ENCODE measurements around the gene NIPAL4. TPM values are rescaled to one million over a fixed set of nuclear protein-coding genes. Genes with fewer than 3 reads are reported as not detected.

Gene NIPAL4
- total RNA-seq, 1 experiment from 2014 or later = not detected

DNA sequence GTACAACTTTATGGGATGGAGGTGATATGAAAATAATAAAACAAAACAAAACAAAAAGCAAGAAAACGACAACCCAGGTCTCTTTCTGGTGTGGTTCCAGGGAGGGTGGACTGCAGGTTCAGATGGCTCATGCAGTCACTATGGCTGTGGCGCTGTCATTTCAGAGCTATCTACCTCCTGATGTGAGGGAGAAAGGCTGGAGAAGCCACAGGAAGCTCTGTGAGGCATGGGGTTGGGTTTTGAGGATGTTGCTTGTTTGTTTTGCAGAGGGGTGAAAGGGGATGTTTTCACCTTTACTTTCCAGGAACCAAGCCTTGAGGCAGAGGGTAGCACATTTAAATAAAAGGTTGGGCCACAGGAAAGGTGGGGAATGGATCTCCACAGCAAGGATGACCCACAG is 18.7 kb downstream of the NIPAL4 start:
- TF ChIP-seq POLR2AphosphoS5 (IDR thresholded peaks at IDR 0.05; ENCODE audit: low read depth, low read length) (no peak), TCF7L2 (IDR thresholded peaks at IDR 0.05; ENCODE audit: low read depth, low read length) (no peak)
- TF ChIP-seq, protein P1, sequence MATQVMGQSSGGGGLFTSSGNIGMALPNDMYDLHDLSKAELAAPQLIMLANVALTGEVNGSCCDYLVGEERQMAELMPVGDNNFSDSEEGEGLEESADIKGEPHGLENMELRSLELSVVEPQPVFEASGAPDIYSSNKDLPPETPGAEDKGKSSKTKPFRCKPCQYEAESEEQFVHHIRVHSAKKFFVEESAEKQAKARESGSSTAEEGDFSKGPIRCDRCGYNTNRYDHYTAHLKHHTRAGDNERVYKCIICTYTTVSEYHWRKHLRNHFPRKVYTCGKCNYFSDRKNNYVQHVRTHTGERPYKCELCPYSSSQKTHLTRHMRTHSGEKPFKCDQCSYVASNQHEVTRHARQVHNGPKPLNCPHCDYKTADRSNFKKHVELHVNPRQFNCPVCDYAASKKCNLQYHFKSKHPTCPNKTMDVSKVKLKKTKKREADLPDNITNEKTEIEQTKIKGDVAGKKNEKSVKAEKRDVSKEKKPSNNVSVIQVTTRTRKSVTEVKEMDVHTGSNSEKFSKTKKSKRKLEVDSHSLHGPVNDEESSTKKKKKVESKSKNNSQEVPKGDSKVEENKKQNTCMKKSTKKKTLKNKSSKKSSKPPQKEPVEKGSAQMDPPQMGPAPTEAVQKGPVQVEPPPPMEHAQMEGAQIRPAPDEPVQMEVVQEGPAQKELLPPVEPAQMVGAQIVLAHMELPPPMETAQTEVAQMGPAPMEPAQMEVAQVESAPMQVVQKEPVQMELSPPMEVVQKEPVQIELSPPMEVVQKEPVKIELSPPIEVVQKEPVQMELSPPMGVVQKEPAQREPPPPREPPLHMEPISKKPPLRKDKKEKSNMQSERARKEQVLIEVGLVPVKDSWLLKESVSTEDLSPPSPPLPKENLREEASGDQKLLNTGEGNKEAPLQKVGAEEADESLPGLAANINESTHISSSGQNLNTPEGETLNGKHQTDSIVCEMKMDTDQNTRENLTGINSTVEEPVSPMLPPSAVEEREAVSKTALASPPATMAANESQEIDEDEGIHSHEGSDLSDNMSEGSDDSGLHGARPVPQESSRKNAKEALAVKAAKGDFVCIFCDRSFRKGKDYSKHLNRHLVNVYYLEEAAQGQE (IDR thresholded peaks at IDR 0.05; ENCODE audit: insufficient read depth in 1 of 2, low read depth in 2 of 2, low read length in 1 of 2) = no peak
- CTCF ChIA-PET = no interaction called here
- DNase-seq (ENCODE audit: low read depth, low spot score) = no peak
- in situ Hi-C loops (cut with HindIII; ENCODE audit: low pct_unique_long_range_greater_than_20kb, low sequenced_read_pairs) (no loop called here), intact Hi-C loops (cut with micrococcal nuclease; ENCODE audit: unreplicated experiment) (loop anchor here (5.0 kb wide), 1 partner anchor 136 kb away; no protein-coding TSS in a partner anchor)
- Histone ChIP-seq H3K9me3 (ENCODE audit: control insufficient read depth, insufficient read depth, low read depth, low read length) (no peaks in the 10 kb centered on the region), H3K4me1 (ENCODE audit: control insufficient read depth, insufficient read depth, low read length) (no peaks in the 10 kb centered on the region), H3K4me3 (ENCODE audit: low read depth in 2 of 2, low read length in 2 of 2) (no peak overlapping the region), H3K36me3 (ENCODE audit: control insufficient read depth, insufficient read depth, low read length) (no peaks in the 10 kb centered on the region), H3K27me3 (ENCODE audit: control insufficient read depth, insufficient read depth, low read length) (no peaks in the 10 kb centered on the region), H3K27ac (ENCODE audit: low read length) (no peak overlapping the region)
- no TSS peak for BruUV-seq (replicated peaks)
- no peak for ATAC-seq
- POLR2A ChIA-PET = no interaction called here

DNA sequence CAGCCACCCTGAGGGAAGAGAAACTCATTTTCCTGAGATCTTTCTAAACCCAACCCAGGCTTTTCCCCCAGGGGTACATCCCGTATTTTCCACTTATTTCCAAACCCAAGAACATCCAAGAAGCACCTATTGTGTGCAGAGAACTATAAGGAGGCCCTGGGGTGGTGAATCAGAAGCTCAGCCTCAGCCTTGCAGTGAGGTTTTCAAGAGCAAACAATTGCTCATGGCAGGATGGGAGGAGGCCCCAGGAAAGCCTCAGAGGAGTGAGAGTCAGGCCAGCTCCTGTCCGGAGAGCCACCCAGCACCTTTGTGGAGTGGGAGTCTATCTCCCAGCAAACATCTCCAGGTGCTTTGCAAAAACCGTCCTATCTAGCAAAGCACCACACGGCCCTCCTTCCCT is 19.2 kb downstream of the NIPAL4 start:
- in situ Hi-C loops (cut with HindIII; ENCODE audit: low pct_unique_long_range_greater_than_20kb, low sequenced_read_pairs) (no loop called here), intact Hi-C loops (cut with micrococcal nuclease; ENCODE audit: unreplicated experiment) (loop anchor here (5.0 kb wide), 1 partner anchor 137 kb away; no protein-coding TSS in a partner anchor)
- TF ChIP-seq, protein P2, sequence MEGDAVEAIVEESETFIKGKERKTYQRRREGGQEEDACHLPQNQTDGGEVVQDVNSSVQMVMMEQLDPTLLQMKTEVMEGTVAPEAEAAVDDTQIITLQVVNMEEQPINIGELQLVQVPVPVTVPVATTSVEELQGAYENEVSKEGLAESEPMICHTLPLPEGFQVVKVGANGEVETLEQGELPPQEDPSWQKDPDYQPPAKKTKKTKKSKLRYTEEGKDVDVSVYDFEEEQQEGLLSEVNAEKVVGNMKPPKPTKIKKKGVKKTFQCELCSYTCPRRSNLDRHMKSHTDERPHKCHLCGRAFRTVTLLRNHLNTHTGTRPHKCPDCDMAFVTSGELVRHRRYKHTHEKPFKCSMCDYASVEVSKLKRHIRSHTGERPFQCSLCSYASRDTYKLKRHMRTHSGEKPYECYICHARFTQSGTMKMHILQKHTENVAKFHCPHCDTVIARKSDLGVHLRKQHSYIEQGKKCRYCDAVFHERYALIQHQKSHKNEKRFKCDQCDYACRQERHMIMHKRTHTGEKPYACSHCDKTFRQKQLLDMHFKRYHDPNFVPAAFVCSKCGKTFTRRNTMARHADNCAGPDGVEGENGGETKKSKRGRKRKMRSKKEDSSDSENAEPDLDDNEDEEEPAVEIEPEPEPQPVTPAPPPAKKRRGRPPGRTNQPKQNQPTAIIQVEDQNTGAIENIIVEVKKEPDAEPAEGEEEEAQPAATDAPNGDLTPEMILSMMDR (IDR thresholded peaks at IDR 0.05) = no peak
- no peak for TF ChIP-seq SIN3A (IDR thresholded peaks at IDR 0.05; ENCODE audit: borderline replicate concordance, insufficient read depth, low read depth, low read length)
- no peak for TF ChIP-seq TCF7L2 (IDR thresholded peaks at IDR 0.05; ENCODE audit: low read depth, low read length)
- TF ChIP-seq, protein P1 (IDR thresholded peaks at IDR 0.05; ENCODE audit: insufficient read depth in 1 of 2, low read depth in 2 of 2, low read length in 1 of 2) = no peak
- TF ChIP-seq POLR2AphosphoS5 (IDR thresholded peaks at IDR 0.05; ENCODE audit: low read depth, low read length) = no peak
- Histone ChIP-seq H3K36me3 (ENCODE audit: control insufficient read depth, insufficient read depth, low read length) (no peaks in the 10 kb centered on the region), H3K27ac (ENCODE audit: low read length) (no peak overlapping the region), H3K4me3 (ENCODE audit: low read depth in 2 of 2, low read length in 2 of 2) (no peak overlapping the region), H3K27me3 (ENCODE audit: control insufficient read depth, insufficient read depth, low read length) (no peaks in the 10 kb centered on the region), H3K4me1 (ENCODE audit: control insufficient read depth, insufficient read depth, low read length) (no peaks in the 10 kb centered on the region), H3K9me3 (ENCODE audit: control insufficient read depth, insufficient read depth, low read depth, low read length) (no peaks in the 10 kb centered on the region)
- ATAC-seq (peak; percentile 49; the same call in 1 of the 2 replicates), DNase-seq (ENCODE audit: low read depth, low spot score) (no peak)
- CTCF ChIA-PET = no interaction called here
- POLR2A ChIA-PET = no interaction called here
- no TSS peak for BruUV-seq (replicated peaks)
